ENCODE measurements around the gene AP1B1.

Gene AP1B1

GRCh38 chr22:29292379-29292778 lies 96.0 kb downstream of the AP1B1 start:
- TF ChIP-seq, protein P1, sequence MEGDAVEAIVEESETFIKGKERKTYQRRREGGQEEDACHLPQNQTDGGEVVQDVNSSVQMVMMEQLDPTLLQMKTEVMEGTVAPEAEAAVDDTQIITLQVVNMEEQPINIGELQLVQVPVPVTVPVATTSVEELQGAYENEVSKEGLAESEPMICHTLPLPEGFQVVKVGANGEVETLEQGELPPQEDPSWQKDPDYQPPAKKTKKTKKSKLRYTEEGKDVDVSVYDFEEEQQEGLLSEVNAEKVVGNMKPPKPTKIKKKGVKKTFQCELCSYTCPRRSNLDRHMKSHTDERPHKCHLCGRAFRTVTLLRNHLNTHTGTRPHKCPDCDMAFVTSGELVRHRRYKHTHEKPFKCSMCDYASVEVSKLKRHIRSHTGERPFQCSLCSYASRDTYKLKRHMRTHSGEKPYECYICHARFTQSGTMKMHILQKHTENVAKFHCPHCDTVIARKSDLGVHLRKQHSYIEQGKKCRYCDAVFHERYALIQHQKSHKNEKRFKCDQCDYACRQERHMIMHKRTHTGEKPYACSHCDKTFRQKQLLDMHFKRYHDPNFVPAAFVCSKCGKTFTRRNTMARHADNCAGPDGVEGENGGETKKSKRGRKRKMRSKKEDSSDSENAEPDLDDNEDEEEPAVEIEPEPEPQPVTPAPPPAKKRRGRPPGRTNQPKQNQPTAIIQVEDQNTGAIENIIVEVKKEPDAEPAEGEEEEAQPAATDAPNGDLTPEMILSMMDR (IDR thresholded peaks at IDR 0.05): no peak
- H3K27ac ChIP-seq: no peak overlapping the region
- H3K4me3 ChIP-seq: no peak overlapping the region
- DNase-seq (ENCODE audit: low spot score): no peak

GRCh38 chr22:29291215-29291614 lies 97.2 kb downstream of the AP1B1 start:
- Histone ChIP-seq H3K27ac (no peak overlapping the region), H3K4me3 (no peak overlapping the region)

GRCh38 chr22:29290061-29290460 lies 98.3 kb downstream of the AP1B1 start:
- Histone ChIP-seq H3K4me3 (no peak overlapping the region), H3K27ac (no peak overlapping the region)
- TF ChIP-seq, protein P1 (IDR thresholded peaks at IDR 0.05): no peak
- no peak for DNase-seq (ENCODE audit: low spot score)

More at GRCh38 chr22:29291215-29291614, 97.2 kb downstream of the AP1B1 start:
- no peak for DNase-seq (ENCODE audit: low spot score)
- TF ChIP-seq, protein P1 (IDR thresholded peaks at IDR 0.05): no peak

DNA sequence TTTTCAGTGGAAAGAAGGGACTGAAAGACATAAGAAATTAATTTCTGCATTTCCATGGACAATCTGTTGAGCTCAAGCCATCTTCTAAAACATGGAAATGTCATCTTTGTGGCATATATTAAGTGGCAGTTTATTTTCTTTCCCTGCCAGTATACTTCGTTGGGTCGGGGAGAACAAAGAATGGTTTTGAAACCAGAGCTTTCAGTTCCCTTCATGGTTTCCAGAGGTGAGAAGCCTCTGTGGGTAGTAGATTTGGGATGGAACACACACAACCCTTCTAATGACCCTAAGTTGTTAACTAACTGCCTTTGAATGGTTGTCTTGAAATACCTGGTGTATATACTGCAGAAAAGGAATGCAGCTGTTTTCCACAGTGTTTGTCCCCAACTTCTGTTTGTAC lies 99.5 kb downstream of the AP1B1 start:
- Histone ChIP-seq H3K4me3 (no peak overlapping the region), H3K27ac (no peak overlapping the region)
- TF ChIP-seq, protein P1 (IDR thresholded peaks at IDR 0.05): no peak
- DNase-seq (ENCODE audit: low spot score): no peak

DNA sequence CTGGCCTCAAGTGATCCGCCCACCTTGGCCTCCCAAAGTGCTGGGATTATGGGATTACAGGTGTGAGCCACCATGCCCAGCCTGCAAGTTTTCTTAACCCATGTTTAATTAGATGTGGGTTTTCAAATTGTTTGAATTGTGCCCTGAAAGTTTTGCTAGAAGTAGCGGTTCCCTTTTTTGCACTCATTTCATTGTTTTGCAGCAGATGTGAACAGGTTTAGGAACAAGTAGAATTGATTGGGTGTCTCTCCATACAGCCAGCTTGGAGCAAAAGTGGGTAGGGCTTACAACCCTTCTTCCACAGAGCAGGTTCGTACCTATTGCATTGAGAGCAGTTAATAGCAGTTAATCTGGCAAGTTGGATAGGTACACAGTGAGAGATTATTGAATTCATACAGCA lies 104.2 kb downstream of the AP1B1 start:
- no peak overlapping the region for H3K4me3 ChIP-seq
- no peak overlapping the region for H3K27ac ChIP-seq
- TF ChIP-seq, protein P1 (IDR thresholded peaks at IDR 0.05): no peak
- no peak for DNase-seq (ENCODE audit: low spot score)

DNA sequence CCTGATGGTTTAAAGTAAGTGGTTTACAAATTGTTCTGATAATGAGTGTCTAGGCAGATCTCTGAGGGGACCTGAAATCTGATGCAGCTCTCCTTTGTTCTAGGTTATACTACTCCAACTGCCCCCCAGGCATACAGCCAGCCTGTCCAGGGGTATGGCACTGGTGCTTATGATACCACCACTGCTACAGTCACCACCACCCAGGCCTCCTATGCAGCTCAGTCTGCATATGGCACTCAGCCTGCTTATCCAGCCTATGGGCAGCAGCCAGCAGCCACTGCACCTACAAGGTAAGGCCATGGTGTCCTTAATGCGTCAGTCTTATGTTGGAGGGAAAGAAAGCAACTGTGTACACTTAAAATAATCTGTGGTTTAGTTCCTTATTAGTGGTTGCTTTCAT lies 110.4 kb downstream of the AP1B1 start:
- no peak overlapping the region for H3K27ac ChIP-seq
- DNase-seq (ENCODE audit: low spot score): no peak
- TF ChIP-seq, protein P1 (IDR thresholded peaks at IDR 0.05): no peak
- H3K4me3 ChIP-seq: no peak overlapping the region

All from coronary artery (tissue), 2 donors.